Stimulated activated naive CD4-positive, alpha-beta T cell treated with Interleukin-2 at 50 U/mL for 16 hours (primary cell): ENCODE results near the gene LRRC47.

Experiments used
- DNase-seq: peaks from one replicate; lab custom pipeline; 2025; lab: John Stamatoyannopoulos, UW

Gene LRRC47

DNA sequence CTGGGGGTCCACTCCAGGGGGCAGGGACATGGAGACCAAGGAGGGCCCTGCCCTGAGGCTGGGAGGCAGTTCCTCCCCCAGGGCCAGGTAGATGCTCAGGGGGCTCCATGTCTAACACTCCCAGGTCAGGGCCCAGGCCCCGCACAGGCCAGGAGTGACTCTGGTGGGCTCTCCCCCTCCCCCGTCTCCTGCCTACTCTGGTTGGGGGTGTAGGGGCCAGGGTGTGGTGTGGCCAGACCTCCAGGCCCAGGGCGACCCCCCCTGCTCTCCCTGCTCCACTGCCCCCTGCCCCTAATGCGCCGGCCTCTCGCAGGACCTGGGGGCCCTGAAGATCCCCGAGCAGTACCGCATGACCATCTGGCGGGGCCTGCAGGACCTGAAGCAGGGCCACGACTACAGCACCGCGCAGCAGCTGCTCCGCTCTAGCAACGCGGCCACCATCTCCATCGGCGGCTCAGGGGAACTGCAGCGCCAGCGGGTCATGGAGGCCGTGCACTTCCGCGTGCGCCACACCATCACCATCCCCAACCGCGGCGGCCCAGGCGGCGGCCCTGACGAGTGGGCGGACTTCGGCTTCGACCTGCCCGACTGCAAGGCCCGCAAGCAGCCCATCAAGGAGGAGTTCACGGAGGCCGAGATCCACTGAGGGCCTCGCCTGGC lies 63.7 kb downstream of the LRRC47 start:
- DNase-seq = no peak

DNA sequence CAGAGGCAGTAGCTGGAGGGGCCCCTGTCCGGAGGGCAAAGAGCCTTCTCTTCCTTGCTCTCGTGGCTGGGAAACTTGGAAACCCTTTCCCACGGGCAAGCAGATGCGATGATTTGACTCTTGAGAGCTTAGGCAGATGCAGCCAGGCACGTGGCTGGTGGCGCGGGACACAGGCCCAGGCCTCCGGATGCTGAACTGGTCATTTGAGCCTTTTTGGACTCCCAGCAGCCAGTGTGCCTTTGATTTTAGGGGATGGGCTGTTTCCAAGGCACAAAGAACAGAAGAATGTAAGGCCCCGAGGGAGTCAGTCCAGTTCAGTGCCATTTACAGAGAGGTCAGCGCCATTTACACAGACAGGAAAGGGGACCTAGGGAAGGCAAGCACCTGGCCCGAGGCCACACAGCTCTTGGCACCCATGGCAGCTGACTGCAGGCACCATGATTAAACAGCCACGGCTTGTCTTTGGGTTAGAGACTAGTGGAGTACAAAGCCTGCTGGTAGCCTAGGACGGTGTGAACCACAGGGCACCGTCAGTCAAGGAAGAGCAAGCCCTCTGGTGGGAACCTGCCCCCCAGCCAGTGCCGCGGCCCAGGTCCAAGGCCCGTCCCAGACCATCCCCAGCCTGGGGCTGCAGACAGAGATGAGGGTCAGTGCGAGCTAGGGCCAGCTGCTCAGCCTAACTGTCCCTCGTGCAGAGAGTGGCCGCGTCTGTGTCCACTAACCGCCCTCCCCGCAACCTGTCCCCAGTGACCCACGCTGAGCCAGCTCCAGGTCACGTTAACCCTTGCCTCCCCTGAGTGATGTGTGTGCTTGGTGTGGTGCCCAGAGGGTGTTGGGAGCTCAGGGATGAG lies 64.5 kb downstream of the LRRC47 start:
- DNase-seq = no peak

DNA sequence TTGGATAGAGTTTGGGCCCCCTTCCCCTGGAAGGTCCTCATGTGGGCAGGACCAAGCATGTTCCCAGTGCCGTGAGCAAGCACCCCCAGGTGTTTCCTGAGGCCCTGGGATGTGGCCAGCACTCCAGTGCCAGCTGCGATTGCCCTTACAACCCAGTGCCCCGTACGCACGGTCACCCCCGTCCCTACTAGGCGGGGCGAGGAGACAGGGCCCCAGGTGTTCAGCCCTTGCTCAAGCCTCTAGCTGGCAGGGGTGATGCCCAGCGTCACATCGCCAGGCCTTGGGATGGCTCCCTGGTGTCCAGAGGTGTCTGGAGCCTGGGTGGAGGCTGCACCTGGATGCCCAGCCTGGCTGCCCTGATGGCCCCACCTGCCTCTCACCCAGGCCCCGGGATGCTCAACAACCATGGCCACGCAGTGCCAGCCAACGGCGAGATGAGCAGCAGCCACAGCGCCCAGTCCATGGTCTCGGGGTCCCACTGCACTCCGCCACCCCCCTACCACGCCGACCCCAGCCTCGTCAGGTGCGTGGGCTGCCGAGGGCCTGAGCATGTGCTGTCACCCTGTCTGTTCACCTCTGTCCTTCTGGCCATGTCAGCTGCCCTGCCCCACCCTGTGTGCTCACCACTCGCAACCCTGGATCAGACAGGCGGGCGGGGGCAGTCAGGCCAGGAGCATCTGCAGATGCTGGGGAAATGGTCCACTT lies 65.6 kb downstream of the LRRC47 start:
- no peak for DNase-seq

DNA sequence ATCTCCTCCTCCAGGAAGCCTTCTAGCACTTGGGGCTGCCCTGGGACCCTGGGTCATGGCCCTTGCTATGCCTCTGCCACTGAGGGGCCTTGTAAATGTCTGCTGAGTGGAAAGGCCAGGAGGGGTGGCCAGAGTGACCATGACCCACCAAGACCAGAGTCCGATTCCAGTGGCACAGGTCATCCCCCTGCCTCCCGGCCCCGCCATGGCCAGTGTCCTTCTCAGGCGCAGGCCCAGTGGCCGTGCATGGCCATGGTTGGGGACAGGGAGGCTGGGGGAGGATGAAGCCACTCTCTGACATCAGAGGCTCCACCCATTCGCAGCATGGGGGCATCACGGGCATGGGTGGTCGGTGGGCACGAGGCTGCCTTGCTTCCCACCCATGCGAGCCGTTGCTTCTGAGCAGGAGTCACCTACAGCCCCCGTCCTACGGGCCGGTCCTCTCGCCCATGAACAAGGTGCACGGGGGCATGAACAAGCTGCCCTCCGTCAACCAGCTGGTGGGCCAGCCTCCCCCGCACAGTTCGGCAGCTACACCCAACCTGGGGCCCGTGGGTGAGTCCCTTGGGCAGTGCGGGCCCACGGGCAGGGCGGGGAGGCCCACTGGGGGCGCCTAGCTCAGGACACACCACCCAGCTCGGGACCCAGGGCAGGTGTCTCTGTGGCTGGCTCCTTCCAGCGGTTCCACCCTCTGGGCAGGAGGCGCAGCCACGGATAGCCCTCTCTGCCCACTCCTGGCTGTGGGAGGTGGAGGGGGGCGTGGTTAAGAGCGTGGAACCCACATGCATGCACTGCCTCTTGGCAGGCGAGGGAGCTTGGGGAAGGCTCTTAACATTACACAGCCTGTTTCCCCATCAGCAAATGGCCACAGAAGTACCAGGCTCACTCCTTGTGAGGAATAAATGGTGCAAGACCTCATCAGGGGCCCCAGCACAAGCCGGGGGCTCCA lies 66.4 kb downstream of the LRRC47 start:
- DNase-seq = no peak
